Vagina (tissue), 2 donors: Measurements from ENCODE around the gene BBOX1.

Experiments
- POLR2A ChIP-seq, 2 donors: fragments of 450-650 bp; IDR thresholded peaks; one replicate each; pipeline ENCODE4 v1.6.1; 2017; ENCODE audit warnings: antibody characterized with exemption in 2 of 2, mild to moderate bottlenecking in 2 of 2, moderate library complexity in 2 of 2
- POLR2AphosphoS5 ChIP-seq, 2 donors: sonication (generic); formaldehyde crosslinking; IDR thresholded peaks; one replicate each; pipeline ENCODE4 v1.9.0; 2017; ENCODE audit warnings: antibody characterized with exemption in 2 of 2, mild to moderate bottlenecking in 2 of 2, low read depth in 1 of 2; ENCODE audit not compliant: insufficient read depth in 1 of 2
- TF ChIP-seq, protein P1 (sequence below), 3 experiments: fragments of 450-650 bp in 2 of 3; fragments of 200-600 bp in 1 of 3; sonication (generic) in 1 of 3; IDR thresholded peaks; one replicate each; pipeline ENCODE4 v1.5.1; 2017 to 2019; ENCODE audit warnings: antibody characterized with exemption in 3 of 3, mild to moderate bottlenecking in 2 of 3, moderate library complexity in 2 of 3

DNA sequence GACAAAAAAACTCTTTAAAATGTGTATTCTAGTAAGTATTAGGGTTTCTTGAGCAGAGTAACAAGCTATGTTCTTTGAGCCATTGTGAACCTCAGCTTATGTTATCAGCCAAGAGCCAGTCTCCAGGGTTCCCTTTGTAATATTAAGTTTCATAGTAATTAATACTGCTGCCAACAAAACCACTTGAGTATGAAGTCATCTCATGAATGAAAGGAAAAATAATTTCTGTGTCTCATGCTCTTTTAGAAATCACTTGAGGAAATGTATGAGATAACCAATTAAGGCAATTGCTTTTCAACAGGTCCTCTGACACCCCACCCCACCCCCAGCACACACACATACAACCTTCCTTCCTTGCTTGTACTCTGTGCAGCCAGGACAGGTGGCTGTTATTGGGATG, 59.9 kb downstream of the BBOX1 start:
- TF ChIP-seq, protein P1, sequence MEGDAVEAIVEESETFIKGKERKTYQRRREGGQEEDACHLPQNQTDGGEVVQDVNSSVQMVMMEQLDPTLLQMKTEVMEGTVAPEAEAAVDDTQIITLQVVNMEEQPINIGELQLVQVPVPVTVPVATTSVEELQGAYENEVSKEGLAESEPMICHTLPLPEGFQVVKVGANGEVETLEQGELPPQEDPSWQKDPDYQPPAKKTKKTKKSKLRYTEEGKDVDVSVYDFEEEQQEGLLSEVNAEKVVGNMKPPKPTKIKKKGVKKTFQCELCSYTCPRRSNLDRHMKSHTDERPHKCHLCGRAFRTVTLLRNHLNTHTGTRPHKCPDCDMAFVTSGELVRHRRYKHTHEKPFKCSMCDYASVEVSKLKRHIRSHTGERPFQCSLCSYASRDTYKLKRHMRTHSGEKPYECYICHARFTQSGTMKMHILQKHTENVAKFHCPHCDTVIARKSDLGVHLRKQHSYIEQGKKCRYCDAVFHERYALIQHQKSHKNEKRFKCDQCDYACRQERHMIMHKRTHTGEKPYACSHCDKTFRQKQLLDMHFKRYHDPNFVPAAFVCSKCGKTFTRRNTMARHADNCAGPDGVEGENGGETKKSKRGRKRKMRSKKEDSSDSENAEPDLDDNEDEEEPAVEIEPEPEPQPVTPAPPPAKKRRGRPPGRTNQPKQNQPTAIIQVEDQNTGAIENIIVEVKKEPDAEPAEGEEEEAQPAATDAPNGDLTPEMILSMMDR (IDR thresholded peaks at IDR 0.05), result no peak
- no peak for TF ChIP-seq POLR2AphosphoS5 (IDR thresholded peaks at IDR 0.05; ENCODE audit: insufficient read depth in 1 of 2, low read depth in 1 of 2)
- TF ChIP-seq POLR2A (IDR thresholded peaks at IDR 0.05), result no peak
